Tibial artery (tissue), 4 donors: ENCODE results near the gene PHETA1.

ENCODE experiments used
- DNase-seq, 2 donors: peaks; one replicate each; pipeline ENCODE4 v3.0.0-alpha.2; 2019
- H3K27ac ChIP-seq, 2 donors: fragments of 200-600 bp; sonication (generic) in 1 of 2; 1 replicate in 1 of 2; 2 replicates in 1 of 2; pipeline ENCODE4 v1.5.1; 2018 to 2019; ENCODE audit warnings: mild to moderate bottlenecking in 1 of 2
- H3K27me3 ChIP-seq, 2 donors: fragments of 200-600 bp; sonication (generic) in 1 of 2; one replicate each; pipeline versions ENCODE4 v1.5.1 to v1.6.0; 2016 to 2019
- H3K36me3 ChIP-seq, 3 donors: fragments of 200-600 bp; sonication (generic) in 2 of 3; one replicate each; pipeline ENCODE4 v1.5.1; 2016 to 2019; ENCODE audit warnings: mild to moderate bottlenecking in 2 of 3
- H3K4me1 ChIP-seq, 4 donors: fragments of 200-600 bp; sonication (generic) in 2 of 4; 1 replicate in 3 of 4; 2 replicates in 1 of 4; pipeline ENCODE4 v1.5.1; 2016 to 2019
- H3K4me3 ChIP-seq, 2 donors: fragments of 200-600 bp; sonication (generic) in 1 of 2; 1 replicate in 1 of 2; 2 replicates in 1 of 2; pipeline ENCODE4 v1.5.1; 2018 to 2019; ENCODE audit warnings: mild to moderate bottlenecking in 2 of 2
- H3K9me3 ChIP-seq, 3 donors: fragments of 200-600 bp; sonication (generic) in 1 of 3; one replicate each; pipeline ENCODE4 v1.5.1; 2016 to 2019
- CTCF ChIP-seq, 2 experiments: fragments of 200-600 bp in 1 of 2; fragments of 450-650 bp in 1 of 2; IDR thresholded peaks; one replicate each; pipeline ENCODE4 v1.5.1; 2017 to 2019; ENCODE audit warnings: antibody characterized with exemption in 2 of 2, mild to moderate bottlenecking in 1 of 2, moderate library complexity in 1 of 2
- intact Hi-C: fragments of 100-400 bp; cut with DNase I; formaldehyde crosslinking; loops from one replicate; pipeline ENCODE4 v1.15.0; 2023; ENCODE audit warnings: low total_unique reads

The PHETA1 gene

GRCh38 chr12:111313833-111314259 lies 55.0 kb downstream of the PHETA1 start:
- Histone ChIP-seq H3K9me3 (no peaks in the 10 kb centered on the region), H3K27ac (no peak overlapping the region), H3K4me1 (no peaks in the 10 kb centered on the region), H3K27me3 (peaks cover 0 to 31% of the 10 kb centered on the region in 2 donors), H3K36me3 (no peaks in the 10 kb centered on the region), H3K4me3 (no peak overlapping the region)
- peak; percentile 80 to 85 for TF ChIP-seq CTCF (IDR thresholded peaks at IDR 0.05)
- intact Hi-C loops: no loop called here
- peak; percentile 59 to 79 for DNase-seq

GRCh38 chr12:111312708-111313107 lies 56.2 kb downstream of the PHETA1 start:
- H3K4me1 ChIP-seq: no peaks in the 10 kb centered on the region
- no peak for TF ChIP-seq CTCF (IDR thresholded peaks at IDR 0.05)
- no peaks in the 10 kb centered on the region for H3K36me3 ChIP-seq
- intact Hi-C loops: no loop called here
- H3K27me3 ChIP-seq: peaks cover 0 to 25% of the 10 kb centered on the region in 2 donors
- no peak for DNase-seq
- H3K9me3 ChIP-seq: no peaks in the 10 kb centered on the region
- H3K4me3 ChIP-seq: no peak overlapping the region
- H3K27ac ChIP-seq: no peak overlapping the region

- TF ChIP-seq CTCF (IDR thresholded peaks at IDR 0.05): no peak
- intact Hi-C loops: no loop called here
- H3K27me3 ChIP-seq: peaks cover 0 to 22% of the 10 kb centered on the region in 2 donors
Measured at GRCh38 chr12:111312016-111312415, 56.9 kb downstream of the PHETA1 start.

GRCh38 chr12:111311011-111311410 lies 57.9 kb downstream of the PHETA1 start:
- TF ChIP-seq CTCF (IDR thresholded peaks at IDR 0.05): no peak
- Histone ChIP-seq H3K4me3 (no peak overlapping the region), H3K27ac (no peak overlapping the region), H3K36me3 (no peaks in the 10 kb centered on the region), H3K9me3 (peaks cover 0 to 11% (median 3%) of the 10 kb centered on the region in 3 donors), H3K4me1 (no peaks in the 10 kb centered on the region), H3K27me3 (peaks cover 0 to 22% of the 10 kb centered on the region in 2 donors)
- DNase-seq: no peak
- intact Hi-C loops: no loop called here

More at GRCh38 chr12:111312016-111312415, 56.9 kb downstream of the PHETA1 start:
- DNase-seq: no peak
- Histone ChIP-seq H3K9me3 (peaks cover 0 to 7% (median 0%) of the 10 kb centered on the region in 3 donors), H3K27ac (no peak overlapping the region), H3K36me3 (no peaks in the 10 kb centered on the region), H3K4me3 (no peak overlapping the region), H3K4me1 (no peaks in the 10 kb centered on the region)
